Spleen (tissue), 11 donors: ENCODE results near the gene ATG5. TPM values are rescaled to one million over a fixed set of nuclear protein-coding genes. Genes with fewer than 3 reads are reported as not detected.

Source experiments
- DNase-seq: peaks from one replicate; pipeline ENCODE4 v3.0.0-alpha.2; 2020
- H3K27ac ChIP-seq, 8 donors: fragments of 200-600 bp; sonication (generic) in 7 of 8; 1 replicate in 4 of 8; 2 replicates in 4 of 8; pipeline versions ENCODE4 v1.5.0 to v1.8.0; 2016 to 2021; ENCODE audit warnings: inconsistent platforms in 4 of 8, mild to moderate bottlenecking in 4 of 8, moderate library complexity in 1 of 8
- H3K27me3 ChIP-seq, 7 donors: fragments of 200-600 bp; sonication (generic) in 6 of 7; replicated peaks in 1 of 7; 1 replicate in 4 of 7; 2 replicates in 3 of 7; pipeline versions ENCODE4 v1.5.0 to v1.8.0; 2016 to 2021; ENCODE audit warnings: inconsistent platforms in 3 of 7, mild to moderate bottlenecking in 1 of 7
- H3K36me3 ChIP-seq, 6 donors: fragments of 200-600 bp; sonication (generic) in 5 of 6; 1 replicate in 4 of 6; 2 replicates in 2 of 6; pipeline versions ENCODE4 v1.5.0 to v1.8.0; 2016 to 2021; ENCODE audit warnings: inconsistent platforms in 2 of 6
- H3K4me1 ChIP-seq, 6 donors: fragments of 200-600 bp; sonication (generic) in 5 of 6; 1 replicate in 3 of 6; 2 replicates in 3 of 6; pipeline versions ENCODE4 v1.5.0 to v1.8.0; 2016 to 2021; ENCODE audit warnings: inconsistent platforms in 3 of 6
- H3K4me3 ChIP-seq, 8 donors: fragments of 200-600 bp; sonication (generic) in 7 of 8; 1 replicate in 4 of 8; 2 replicates in 4 of 8; pipeline versions ENCODE4 v1.5.0 to v1.8.0; 2016 to 2021; ENCODE audit warnings: inconsistent platforms in 4 of 8, mild to moderate bottlenecking in 4 of 8, moderate library complexity in 2 of 8
- H3K9me3 ChIP-seq, 8 donors: fragments of 200-600 bp; sonication (generic) in 7 of 8; 1 replicate in 4 of 8; 2 replicates in 4 of 8; pipeline versions ENCODE4 v1.5.0 to v1.8.0; 2016 to 2021; ENCODE audit warnings: inconsistent platforms in 4 of 8
- CTCF ChIP-seq, 11 experiments: fragments of 200-600 bp in 7 of 11; fragments of 450-650 bp in 4 of 11; sonication (generic) in 4 of 11; IDR thresholded peaks in 8 of 11; conservative IDR thresholded peaks in 3 of 11; 1 replicate in 7 of 11; 2 replicates in 4 of 11; pipeline versions ENCODE4 v1.4.0 to v1.8.0; 2016 to 2021; ENCODE audit warnings: antibody characterized with exemption in 11 of 11, inconsistent platforms in 4 of 11, mild to moderate bottlenecking in 1 of 11
- POLR2A ChIP-seq, 3 donors: fragments of 450-650 bp; IDR thresholded peaks; one replicate each; pipeline ENCODE4 v1.5.1; 2017; ENCODE audit warnings: antibody characterized with exemption in 3 of 3, mild to moderate bottlenecking in 1 of 3
- POLR2AphosphoS5 ChIP-seq, 3 donors: sonication (generic); formaldehyde crosslinking; IDR thresholded peaks; one replicate each; pipeline ENCODE4 v1.5.1; 2017; ENCODE audit warnings: antibody characterized with exemption in 3 of 3
- WGBS, 5 donors: extraction: QIAGEN DNeasy Blood & Tissue Kit in 3 of 5; methylation state at CpG; one replicate each; pipeline versions ENCODE4 v1.1.5 to v1.1.7; 2013 to 2018; 5-methylcytosine and 5-hydroxymethylcytosine counted together
- intact Hi-C: fragments of 100-400 bp; cut with DNase I; formaldehyde crosslinking; loops from one replicate; pipeline ENCODE4 v1.15.0; 2023; ENCODE audit warnings: low total_unique reads
- polyA plus RNA-seq, 3 donors: library from polyadenylated mRNA; stranded (reverse); fragments of 200-250 nt; gene quantifications; one replicate each; pipeline ENCODE4 v1.2.1, GENCODE V29; 2013
- total RNA-seq, 7 donors: library from RNA; depleted of rRNA in 3 of 7; stranded (reverse); fragments of >200 nt in 3 of 7; fragmentation: NEBNext Ultra II Directional in 4 of 7; extraction: Animal tissue kit (Norgen Biotek cat#: 25700) in 4 of 7; gene quantifications; one replicate each; pipeline versions ENCODE4 v1.1.0 to v1.2.1, GENCODE V29; 2016 to 2021
- donor health status: healthy with polysubstance abuse.
- donor health status: DM: no; HTN: no; CAD: no; lungs with moderate emphysema.
- donor health status: DM: no; HTN: no; CAD: no.
- donor health status: Bipolar disorder and iron deficiency.
- donor health status: healthy.
- donor health status: DM: no; HTN: no; CAD: no.
- donor health status: DM: yes; HTN: yes; CAD: no.

Gene ATG5
- total and polyA plus RNA-seq, 10 donors, result 12.1 to 41.6 (median 27.7) TPM

GRCh38 chr6:106167096-106167814 lies 158.3 kb downstream of the ATG5 start:
- Histone ChIP-seq H3K27me3 (no peaks in the 10 kb centered on the region), H3K36me3 (no peaks in the 10 kb centered on the region), H3K9me3 (no peaks in the 10 kb centered on the region), H3K4me1 (peaks cover 15 to 31% (median 28%) of the 10 kb centered on the region in 6 donors), H3K27ac (peak overlapping the region in 4 of 8 donors; percentile 24 to 53 (median 38)), H3K4me3 (no peak overlapping the region)
- no peak for DNase-seq
- intact Hi-C loops, result loop anchor here (10.0 kb wide), 1 partner anchor 52 kb away; no protein-coding TSS in a partner anchor
- TF ChIP-seq CTCF (IDR thresholded peaks at IDR 0.05 in 8 of 11, conservative IDR thresholded peaks at IDR 0.05 in 3 of 11) (no peak), POLR2A (IDR thresholded peaks at IDR 0.05) (no peak), POLR2AphosphoS5 (IDR thresholded peaks at IDR 0.05) (no peak)
- WGBS, 5 donors, result 62 to 83% (median 75%) methylated on average over 6 of the region's 6 CpGs

GRCh38 chr6:106165885-106166485 lies 159.6 kb downstream of the ATG5 start:
- Histone ChIP-seq H3K9me3 (no peaks in the 10 kb centered on the region), H3K4me1 (peaks cover 15 to 31% (median 28%) of the 10 kb centered on the region in 6 donors), H3K27ac (peak overlapping the region in 2 of 8 donors; percentile 20 to 53), H3K36me3 (no peaks in the 10 kb centered on the region), H3K4me3 (no peak overlapping the region), H3K27me3 (no peaks in the 10 kb centered on the region)
- TF ChIP-seq POLR2AphosphoS5 (IDR thresholded peaks at IDR 0.05) (no peak), POLR2A (IDR thresholded peaks at IDR 0.05) (no peak), CTCF (IDR thresholded peaks at IDR 0.05 in 8 of 11, conservative IDR thresholded peaks at IDR 0.05 in 3 of 11) (no peak)
- intact Hi-C loops, result loop anchor here (10.0 kb wide), 1 partner anchor 51 kb away; no protein-coding TSS in a partner anchor
- 78 to 90% (median 86%) methylated on average over 3 of the region's 3 CpGs for WGBS, 5 donors
- DNase-seq, result no peak

- DNase-seq, result peak; percentile 87
- TF ChIP-seq POLR2AphosphoS5 (IDR thresholded peaks at IDR 0.05), result peak; percentile 45 to 63 (median 59)
- no peak for TF ChIP-seq CTCF (IDR thresholded peaks at IDR 0.05 in 8 of 11, conservative IDR thresholded peaks at IDR 0.05 in 3 of 11)
- 26 to 50% (median 27%) methylated on average over 17 of the region's 17 CpGs for WGBS, 5 donors
These were observed 161.3 kb downstream of the ATG5 start for GRCh38 chr6:106163966-106164877.

More at GRCh38 chr6:106163966-106164877, 161.3 kb downstream of the ATG5 start:
- H3K4me1 ChIP-seq, result peaks cover 15 to 31% (median 28%) of the 10 kb centered on the region in 6 donors
- no peaks in the 10 kb centered on the region for H3K27me3 ChIP-seq
- H3K9me3 ChIP-seq, result no peaks in the 10 kb centered on the region
- H3K4me3 ChIP-seq, result peak overlapping the region in 1 of 8 donors; percentile 50
- no peaks in the 10 kb centered on the region for H3K36me3 ChIP-seq
- H3K27ac ChIP-seq, result peak overlapping the region; percentile 69 to 96 (median 91)
- intact Hi-C loops, result loop anchor here (10.0 kb wide), 1 partner anchor 49 kb away; no protein-coding TSS in a partner anchor
